Measurements from ENCODE around the gene TBX2.
"Not testable (repeated sequence)": the region's sequence is repeated elsewhere in the genome, so short reads cannot be mapped to it uniquely, and the experiment has no call there.

TBX2 gene

DNA sequence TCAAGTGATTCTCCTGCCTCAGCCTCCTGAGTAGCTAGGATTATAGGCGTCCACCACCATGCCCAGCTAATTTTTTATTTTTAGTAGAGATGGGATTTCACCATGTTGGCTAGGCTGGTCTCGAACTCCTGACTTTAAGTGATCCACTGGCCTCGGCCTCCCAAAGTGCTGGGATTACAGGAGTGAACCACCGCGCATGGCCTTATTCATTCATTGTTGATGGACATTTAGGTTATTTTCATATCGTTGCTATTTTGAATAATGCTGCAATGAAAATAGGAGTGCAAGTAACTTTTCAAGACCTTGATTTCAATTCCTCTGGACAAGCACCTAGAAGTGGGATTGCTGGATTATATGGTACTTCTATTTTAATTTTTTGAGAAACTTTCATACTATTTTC, 30.2 kb downstream of the TBX2 start:
- DNase-seq (ENCODE audit: low spot score) = not testable (repeated sequence)
- peak; percentile 75 for FAIRE-seq

DNA sequence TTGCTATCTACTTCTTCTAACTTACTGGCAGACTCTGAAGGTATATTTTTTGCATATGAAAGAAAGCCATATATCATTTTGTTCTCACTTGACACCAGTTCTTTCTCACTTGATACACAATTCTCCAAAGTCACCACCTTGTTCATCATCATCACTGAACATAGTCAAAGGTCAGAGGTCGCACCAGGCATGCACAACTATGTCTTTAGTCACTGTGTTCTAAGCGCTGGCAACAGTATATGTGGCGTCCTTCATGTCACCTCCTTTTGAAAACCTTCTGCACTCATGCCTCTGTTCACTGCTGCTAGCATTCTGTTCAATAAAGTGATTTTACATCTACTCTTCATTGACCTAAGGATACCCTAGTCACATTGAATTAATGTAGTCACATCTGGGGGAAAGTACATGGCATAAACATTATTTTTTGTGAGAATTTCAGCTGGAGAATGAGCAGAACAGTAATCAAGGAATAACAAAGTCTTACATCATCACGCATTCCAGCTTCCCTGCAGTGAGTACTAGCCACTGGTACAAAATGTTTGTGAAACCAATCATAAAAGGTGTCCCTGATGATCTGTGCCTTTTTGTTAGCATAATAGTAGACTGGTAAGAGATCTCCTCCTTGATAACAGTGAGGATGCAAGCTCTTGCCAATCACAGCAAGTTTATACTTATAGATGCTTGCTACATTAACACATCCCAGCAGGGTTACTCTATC, 32.1 kb downstream of the TBX2 start:
- DNase-seq (ENCODE audit: low spot score) (no peak), FAIRE-seq (peak; percentile 90)

DNA sequence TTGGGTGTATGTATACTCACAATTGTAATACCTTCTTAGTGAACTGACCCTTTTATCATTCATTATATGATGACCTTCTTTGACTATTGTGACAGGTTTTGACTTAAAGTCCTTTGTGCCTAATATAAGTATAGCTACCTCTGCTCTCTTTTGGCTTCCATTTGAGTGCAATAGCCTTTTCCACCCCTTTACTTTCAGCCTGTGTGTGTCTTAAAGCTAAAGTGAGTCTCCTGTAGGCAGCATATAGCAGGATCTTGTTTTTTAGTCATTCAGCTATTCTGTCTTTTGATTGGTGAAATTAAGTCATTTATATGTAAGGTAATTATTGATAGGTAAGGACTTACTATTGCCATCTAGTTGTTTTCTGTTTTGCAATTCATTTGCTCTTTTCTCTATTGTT, 36.6 kb downstream of the TBX2 start:
- DNase-seq (ENCODE audit: low spot score) (no peak), FAIRE-seq (peak; percentile 62)

- DNase-seq (ENCODE audit: low spot score) = no peak
- peak; percentile 9 for FAIRE-seq
Measured at GRCh38 chr17:61436995-61437704, 37.5 kb downstream of the TBX2 start.

- no peak for FAIRE-seq
- DNase-seq (ENCODE audit: low spot score) = no peak
Measured at GRCh38 chr17:61440697-61441096, 41.1 kb downstream of the TBX2 start.

GRCh38 chr17:61441507-61441906, 41.9 kb downstream of the TBX2 start:
- FAIRE-seq; DNase-seq (ENCODE audit: low spot score): not testable (repeated sequence)

- DNase-seq (ENCODE audit: low spot score) (no peak), FAIRE-seq (no peak)
Measured at GRCh38 chr17:61442136-61442775, 42.6 kb downstream of the TBX2 start.

- DNase-seq (ENCODE audit: low spot score) (no peak), FAIRE-seq (peak; percentile 56)
Measured at GRCh38 chr17:61442878-61443474, 43.3 kb downstream of the TBX2 start.

DNA sequence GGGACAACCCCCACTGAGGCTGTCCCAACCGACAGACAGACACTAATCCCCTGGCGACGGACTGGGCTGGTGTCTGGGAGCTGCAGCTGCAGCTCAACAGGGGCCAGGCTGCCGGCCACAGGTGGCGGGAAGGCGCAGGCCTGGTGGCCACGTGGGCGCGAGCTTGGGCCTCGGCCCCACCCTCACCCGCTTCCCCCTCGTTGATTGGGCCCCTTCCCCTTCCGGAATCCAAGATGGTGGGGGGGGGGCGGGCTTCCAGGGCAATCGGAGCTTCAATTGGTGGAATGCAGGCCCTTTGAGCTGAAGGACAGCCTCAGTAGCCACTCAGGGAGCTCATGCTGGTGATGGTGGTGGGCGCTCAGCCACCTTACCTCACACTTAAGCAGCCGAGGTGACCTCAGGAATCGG, 43.8 kb downstream of the TBX2 start:
- FAIRE-seq = no peak
- no peak for DNase-seq (ENCODE audit: low spot score)

DNA sequence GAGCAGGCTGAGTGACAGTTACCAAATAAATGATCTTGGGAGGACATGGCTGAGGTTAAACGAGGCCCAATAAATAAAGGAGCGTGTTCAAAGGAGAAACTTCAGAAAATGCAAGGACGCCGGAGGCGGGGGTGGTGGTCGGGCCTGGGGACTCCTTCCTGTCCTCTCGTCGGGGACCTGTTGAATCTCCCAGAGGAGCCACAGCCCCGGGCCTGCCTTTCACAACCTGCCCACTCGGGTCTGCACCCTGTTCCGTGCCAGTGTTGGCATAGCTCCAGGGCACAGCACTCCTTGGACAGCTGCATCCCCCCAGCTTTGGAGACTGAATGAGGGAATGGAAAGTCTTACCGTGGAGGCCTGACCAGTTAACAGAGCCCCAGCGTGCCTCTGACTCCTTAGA, 44.4 kb downstream of the TBX2 start:
- no peak for DNase-seq (ENCODE audit: low spot score)
- peak; percentile 80 for FAIRE-seq

DNA sequence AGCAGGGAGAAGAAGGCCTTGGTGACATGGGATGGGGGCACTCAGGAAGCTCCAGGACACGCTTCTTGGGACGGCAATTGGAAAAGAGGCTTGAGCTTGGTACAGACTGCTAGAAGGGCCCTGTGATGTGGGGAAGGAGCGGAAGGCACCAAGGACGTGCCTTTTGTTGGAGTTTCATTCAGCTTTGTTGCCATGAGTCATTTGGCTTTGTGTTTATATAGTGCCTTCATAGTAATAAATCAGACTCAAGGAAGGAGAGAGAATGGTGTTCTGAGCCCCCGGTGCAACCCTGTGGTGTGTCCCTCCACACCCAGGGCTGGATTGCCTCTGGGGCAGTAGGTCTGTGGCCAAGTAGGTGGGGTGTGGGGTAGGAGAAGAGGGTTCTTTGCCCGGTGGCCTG, 45.2 kb downstream of the TBX2 start:
- FAIRE-seq (peak; percentile 30), DNase-seq (ENCODE audit: low spot score) (peak; percentile 48)

DNA sequence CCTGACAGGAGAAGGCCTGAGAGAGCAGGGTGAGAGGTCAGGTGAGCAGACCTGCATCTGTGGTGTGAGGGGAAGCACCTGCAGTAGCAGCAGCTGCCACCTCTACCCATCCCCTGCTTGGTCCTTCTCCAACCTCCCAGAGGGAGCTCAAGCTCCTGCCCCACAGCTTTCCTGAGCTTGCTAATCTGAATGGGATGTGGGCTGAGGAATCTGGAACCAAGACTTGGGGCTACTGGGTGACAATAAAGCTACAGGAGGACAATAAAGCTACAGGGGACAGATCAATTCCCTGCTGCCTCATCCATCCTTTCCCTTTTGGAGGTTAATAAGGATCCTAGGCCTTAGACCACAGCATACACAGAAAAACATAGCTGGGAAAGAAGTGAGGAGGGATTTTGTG, 47.7 kb downstream of the TBX2 start:
- DNase-seq (ENCODE audit: low spot score) = no peak
- no peak for FAIRE-seq

- FAIRE-seq = no peak
- no peak for DNase-seq (ENCODE audit: low spot score)
Measured at GRCh38 chr17:61448042-61448441, 48.4 kb downstream of the TBX2 start.

DNA sequence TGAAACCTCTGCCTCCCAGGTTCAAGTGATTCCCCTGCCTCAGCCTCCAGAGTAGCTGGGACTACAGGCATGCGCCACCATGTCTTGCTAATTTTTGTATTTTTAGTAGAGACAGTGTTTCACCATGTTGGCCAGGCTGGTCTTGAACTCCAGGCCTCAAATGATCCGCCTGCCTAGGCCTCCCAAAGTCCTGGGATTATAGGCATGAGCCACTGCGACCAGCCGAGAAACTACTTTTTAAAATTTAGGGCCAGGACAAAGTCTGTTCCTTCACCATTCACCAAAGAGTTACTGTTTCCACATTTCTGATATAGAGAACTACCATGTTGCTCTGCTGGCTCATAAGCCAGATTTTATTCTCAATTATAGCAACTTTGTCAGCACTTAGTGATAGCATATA, 49.5 kb downstream of the TBX2 start:
- DNase-seq (ENCODE audit: low spot score); FAIRE-seq: not testable (repeated sequence)

DNA sequence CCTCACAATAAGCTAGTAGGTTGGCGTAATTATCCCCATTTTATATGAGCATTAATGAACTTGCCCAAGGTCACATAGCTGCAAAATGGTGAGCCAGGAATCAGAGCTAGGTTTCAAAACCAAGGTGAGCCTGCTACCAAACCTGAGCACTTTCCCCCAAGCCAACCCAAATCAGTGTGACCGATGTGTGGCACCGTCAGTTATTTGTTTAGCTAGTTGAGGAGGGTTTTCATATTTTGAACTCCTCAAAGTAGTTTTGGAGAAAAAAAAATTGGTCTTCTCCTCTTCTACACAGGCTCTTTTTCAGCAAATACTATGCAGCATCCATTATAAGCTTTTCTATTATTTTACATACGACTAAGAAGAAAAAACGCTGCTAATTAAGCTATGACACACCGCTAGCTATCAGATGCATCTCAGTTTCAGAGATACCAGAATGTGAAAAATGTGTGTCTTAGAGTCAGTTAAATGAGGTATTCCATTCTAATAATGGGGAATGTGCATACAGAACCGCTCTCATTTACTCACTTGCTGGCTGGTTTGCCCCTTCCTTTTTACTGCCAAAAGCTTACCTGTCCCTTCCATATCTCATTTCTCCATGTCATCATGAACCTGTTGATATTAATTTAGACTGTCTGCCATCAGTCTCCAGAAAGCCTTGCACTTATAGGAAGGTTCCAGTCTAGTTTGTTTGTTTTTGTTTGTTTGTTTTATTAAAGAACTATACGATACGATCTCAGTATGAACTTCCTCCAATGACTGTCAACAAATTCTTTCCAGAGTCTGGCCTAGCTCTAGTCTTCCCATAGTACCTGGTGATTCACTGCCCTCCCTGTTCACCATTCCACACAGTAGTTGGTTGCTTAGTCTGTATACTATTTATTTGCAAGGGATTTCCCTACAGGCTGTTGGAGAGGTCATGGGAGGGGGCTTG, 50.3 kb downstream of the TBX2 start:
- FAIRE-seq = peak; percentile 59
- no peak for DNase-seq (ENCODE audit: low spot score)

DNA sequence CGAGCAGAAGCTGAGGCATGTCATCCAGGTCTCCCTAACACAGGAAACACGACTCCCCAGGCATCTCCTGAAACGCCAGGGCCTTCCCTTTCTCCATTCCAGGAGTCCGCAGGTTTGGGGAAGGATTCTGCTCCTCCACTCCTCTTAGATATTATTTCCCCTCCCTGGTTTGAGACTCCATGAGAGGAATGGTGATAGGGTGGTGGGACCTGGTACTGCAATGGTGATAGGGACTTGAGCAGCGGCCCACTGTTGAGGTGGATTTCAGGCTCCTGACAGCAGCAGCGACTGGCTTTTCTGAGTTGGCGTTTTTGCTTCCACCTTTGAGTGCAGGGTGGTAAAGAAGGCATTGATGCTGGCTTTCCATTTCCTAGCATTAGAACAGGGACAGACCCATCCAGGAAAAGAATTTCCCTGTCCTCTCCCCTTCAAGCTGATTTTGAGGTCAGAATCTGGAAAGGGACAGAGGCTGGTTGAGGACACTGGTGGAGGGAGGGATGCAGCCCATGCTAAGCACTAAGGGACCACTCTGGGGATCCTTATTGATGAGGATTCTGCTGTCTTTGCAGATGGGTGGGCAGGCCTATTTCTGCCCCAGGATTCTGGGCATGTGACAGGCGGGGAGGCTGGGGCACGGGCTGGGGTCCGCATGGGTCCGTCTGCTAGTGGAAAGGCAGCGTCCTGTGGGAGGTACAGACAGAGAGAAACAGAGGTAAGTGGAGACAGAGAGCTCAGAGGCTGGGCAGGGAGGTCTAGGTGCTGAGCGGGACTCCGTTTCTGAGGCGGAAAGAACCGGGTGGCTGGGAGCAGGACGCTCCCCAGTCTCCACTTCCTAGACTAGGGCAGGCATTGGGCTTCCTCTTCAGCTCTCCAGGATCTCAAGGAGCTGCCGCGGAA, 51.2 kb downstream of the TBX2 start:
- FAIRE-seq (peak; percentile 70), DNase-seq (ENCODE audit: low spot score) (no peak)

DNA sequence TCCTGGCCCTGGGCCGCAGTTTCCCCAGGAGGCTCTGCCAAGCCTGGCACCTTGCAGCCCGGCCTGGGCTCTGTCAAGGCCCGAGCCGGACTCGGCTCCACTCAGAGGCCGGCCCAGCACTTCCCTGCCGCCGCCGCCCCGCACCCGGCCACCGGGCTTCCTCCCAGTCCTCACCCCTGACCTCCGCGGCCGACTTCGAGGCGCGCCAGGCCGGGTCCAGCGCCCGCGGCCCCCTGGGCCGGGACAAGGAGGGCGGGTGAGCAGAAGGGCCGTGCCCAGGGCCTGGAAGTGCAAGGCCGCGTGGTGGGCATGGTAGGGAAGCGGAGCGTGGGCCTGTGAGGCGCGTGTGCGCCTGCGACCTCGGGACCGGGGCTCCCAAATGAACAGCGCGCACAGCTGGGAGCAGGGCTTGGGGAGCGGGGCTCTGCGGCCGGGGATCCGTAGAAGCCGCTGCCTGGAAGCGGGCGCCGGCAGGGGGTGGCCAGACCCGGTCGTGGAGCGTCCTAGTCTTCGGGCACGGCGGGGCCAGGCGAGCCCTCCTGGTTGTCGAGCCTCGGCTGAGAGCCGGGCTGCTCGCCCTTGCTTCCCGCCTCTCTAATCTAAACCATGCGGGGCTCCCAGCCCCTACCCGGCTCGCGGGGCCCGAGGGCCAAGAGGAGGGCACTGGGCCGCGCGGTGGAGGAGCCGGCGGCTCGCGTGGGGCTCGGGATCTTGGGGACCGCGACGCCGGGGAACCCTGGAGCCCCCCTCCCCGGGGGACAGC, 52.1 kb downstream of the TBX2 start:
- DNase-seq (ENCODE audit: low spot score) (no peak), FAIRE-seq (no peak)

DNA sequence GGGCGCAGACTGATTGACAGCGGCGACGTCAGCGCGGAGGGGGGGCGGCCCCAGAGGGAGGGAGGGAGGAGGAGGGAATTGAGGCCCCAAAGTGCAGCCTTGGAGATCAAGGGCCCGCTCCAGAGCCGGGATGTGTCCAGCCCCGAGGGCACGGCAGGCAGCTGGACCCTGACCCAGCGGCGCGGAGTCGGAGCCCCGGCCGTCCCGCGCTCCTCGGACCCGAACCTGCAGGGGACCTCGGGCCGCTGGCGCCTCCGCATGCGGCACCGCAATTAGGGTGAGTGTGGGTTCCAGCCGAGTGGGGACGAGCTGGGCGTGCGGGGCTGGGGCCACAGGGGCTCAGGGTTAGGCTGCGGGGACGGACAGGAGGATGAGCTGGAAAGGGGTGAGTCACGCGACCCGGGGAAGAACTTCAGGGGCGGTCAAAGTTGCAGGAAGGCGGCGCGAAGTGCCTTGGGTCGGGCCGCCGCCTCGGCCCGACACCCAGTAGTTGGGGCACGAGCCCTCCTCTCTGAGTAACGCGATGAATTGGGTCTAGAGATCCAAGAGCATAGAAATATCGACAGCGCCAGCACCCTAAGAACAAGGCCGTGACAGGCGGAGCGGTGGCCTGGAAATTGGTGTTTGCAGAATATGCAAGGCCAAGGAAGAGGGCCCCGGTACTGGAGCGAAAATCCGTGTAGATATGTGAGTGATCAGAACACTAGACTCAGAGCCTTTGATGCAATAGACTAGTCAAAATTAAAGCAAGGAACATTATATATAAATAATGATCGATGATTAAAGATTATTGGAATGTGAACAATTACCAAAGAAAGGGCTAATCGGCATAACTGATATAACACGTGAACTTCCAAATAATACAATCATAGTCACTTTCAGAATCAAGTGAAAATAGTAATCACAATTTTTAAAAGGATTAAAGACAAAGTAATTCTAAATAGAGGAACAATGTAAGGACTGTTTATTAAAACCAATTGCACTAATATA, 53.0 kb downstream of the TBX2 start, which contains the start of gene TBX4:
Gene TBX4 (plus strand): TSS at position 122 of the 990 bp plus-strand sequence. CDS start 4,069 bp downstream, outside the sequence.
- DNase-seq (ENCODE audit: low spot score) = no peak
- FAIRE-seq = peak; percentile 56

Measured in urothelium cell line (cell line).